Thoracic aorta endothelial cell (primary cell): ENCODE measurements around the gene OR1S1. TPM values are rescaled to one million over a fixed set of nuclear protein-coding genes. Genes with fewer than 3 reads are reported as not detected.

Source experiments
- total RNA-seq: library from RNA; depleted of rRNA; stranded (reverse); fragments of >200 nt; gene quantifications from 2 replicates; pipeline ENCODE4 v1.2.3, GENCODE V29; 2012

Gene OR1S1
- total RNA-seq = not detected in 2 replicates

DNA sequence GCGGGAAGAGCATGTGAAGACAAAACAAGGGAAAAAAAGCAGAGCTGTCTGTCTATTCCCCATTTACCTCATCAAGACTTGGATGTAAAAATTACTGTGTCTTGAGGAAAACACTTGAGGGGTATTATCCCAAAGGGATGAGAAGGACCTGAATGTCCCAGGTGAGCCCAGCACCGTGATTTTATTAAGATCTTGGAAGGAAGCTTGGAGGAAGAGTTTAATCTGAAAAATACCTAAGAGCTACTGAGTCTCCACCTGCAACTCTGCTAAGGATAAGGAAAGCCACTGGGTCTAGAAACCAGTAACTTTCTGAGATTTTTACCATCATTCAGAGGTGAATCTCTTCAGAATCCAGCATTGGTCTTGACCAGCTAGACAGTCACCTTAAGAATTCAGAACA, at the start of gene OR1S1:
TSS of gene OR1S1 (plus strand) at position 301 of the 400 bp plus-strand sequence.

DNA sequence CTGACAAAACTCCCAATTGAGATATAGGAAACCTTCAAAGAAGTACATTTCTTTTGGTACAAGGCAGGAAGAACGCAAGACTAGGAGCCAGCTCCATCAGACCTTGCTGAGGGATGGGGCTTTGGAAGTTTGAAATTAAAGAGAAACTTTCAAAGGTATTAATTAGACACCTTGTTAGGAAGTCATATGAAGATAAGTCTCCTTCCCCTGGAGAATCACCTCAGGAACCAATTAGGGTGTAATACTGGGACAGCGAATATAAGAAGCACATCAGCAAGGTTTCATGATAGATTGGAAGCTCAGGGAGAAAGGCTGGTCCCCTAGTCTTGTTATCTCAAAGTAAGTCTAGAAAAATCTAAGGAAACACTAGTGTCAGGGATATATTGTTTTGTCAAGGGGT, 23.8 kb upstream of the OR1S1 start, which contains the start of gene OR9Q2:
TSS of gene OR9Q2 (plus strand) at position 301 of the 400 bp plus-strand sequence. CDS start 1,421 bp downstream, outside the sequence.

DNA sequence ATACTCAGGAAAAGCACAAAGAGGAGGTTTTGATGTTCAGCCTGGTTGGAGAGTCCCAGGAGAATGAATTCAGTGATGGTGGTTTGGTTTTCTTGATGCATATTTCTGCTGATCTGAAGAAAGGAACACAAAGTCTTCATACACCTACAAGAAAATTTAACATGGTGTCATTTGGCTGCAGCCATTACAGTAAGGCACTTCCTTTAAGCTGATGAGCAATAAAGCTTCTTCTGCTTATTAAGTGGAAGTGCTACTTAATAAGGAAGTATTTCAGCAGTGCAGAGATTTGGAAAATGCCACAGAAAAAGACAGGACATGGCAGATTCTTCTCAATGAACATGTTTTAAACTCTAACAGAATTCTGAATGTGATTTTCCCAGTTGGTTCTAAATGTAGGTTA, 8.5 kb upstream of the OR1S1 start, which contains the start of gene OR1S2:
TSS of gene OR1S2 (minus strand) at position 101 of the 400 bp plus-strand sequence. CDS start at position 101, 0 bp downstream.

Other genes with a start within 250 kb of the OR1S1 start
- not detected in 2 replicates for gene OR9Q1, start 188.8 kb upstream of the OR1S1 start, total RNA-seq
- not detected in 2 replicates for gene OR6Q1, start 181.8 kb upstream of the OR1S1 start, total RNA-seq
- gene OR9I1, start 87.2 kb upstream of the OR1S1 start, total RNA-seq = not detected in 2 replicates
- not detected in 2 replicates for gene OR9Q2, start 23.6 kb upstream of the OR1S1 start, total RNA-seq
- gene OR1S2, start 8.6 kb upstream of the OR1S1 start, total RNA-seq = not detected in 2 replicates
- gene OR10Q1, start 16.2 kb downstream of the OR1S1 start, total RNA-seq = not detected in 2 replicates
- gene OR10W1, start 55.5 kb downstream of the OR1S1 start, total RNA-seq = 0.07 TPM in 1 of 2 replicates, not detected in the other
- not detected in 2 replicates for gene OR5B17, start 146.3 kb downstream of the OR1S1 start, total RNA-seq
- not detected in 2 replicates for gene OR5B3, start 194.2 kb downstream of the OR1S1 start, total RNA-seq
- gene OR5B2, start 215.4 kb downstream of the OR1S1 start, total RNA-seq = not detected in 2 replicates
- not detected in 2 replicates for gene OR5B12, start 229.5 kb downstream of the OR1S1 start, total RNA-seq